WTC11 (cell line): ENCODE data around the gene PLLP. TPM values are rescaled to one million over a fixed set of nuclear protein-coding genes. Genes with fewer than 3 reads are reported as not detected.

ENCODE experiments used
- ATAC-seq: fragments of 200-7000 bp; cut with Tn5 transposase; 2 replicates; pipeline ENCODE4 v1.10.0; 2021; ENCODE audit warnings: mild to moderate bottlenecking, moderate library complexity
- CTCF ChIA-PET: fragments of 300-600 bp; sonication (Branson Sonifier 250); formaldehyde crosslinking; loops from one replicate; lab custom pipeline; 2021; ENCODE audit warnings: antibody characterized with exemption; lab: Charles Lee
- POLR2A ChIA-PET: fragments of 350-600 bp; sonication (Branson Sonifier 250); formaldehyde crosslinking; loops from one replicate; lab custom pipeline; 2021; ENCODE audit warnings: antibody characterized with exemption; lab: Charles Lee
- DNase-seq: peaks from one replicate; pipeline ENCODE4 v3.0.0; 2021; ENCODE audit warnings: low spot score
- H3K27ac Mint-ChIP-seq: 2 replicates; pipeline ENCODE4 v1.8.0; 2021; ENCODE audit warnings: mixed read lengths
- H3K27me3 Mint-ChIP-seq: 2 replicates; pipeline ENCODE4 v1.8.0; 2021; ENCODE audit warnings: low read depth, mild to moderate bottlenecking, moderate library complexity, mixed read lengths
- H3K36me3 Mint-ChIP-seq: 2 replicates; pipeline ENCODE4 v1.8.0; 2021; ENCODE audit warnings: mixed read lengths
- H3K4me1 Mint-ChIP-seq: 2 replicates; pipeline ENCODE4 v1.8.0; 2022; ENCODE audit warnings: mixed read lengths
- H3K4me3 Mint-ChIP-seq: 2 replicates; pipeline ENCODE4 v1.8.0; 2021; ENCODE audit warnings: mild to moderate bottlenecking, moderate library complexity, mixed read lengths
- H3K9me3 Mint-ChIP-seq: 2 replicates; pipeline ENCODE4 v1.8.0; 2021; ENCODE audit warnings: mixed read lengths
- ATF2 ChIP-seq: sonication (generic); formaldehyde crosslinking; IDR thresholded peaks from 2 replicates; pipeline ENCODE4 v1.8.1; 2022; ENCODE audit warnings: low read depth, missing genetic modification reagents, borderline replicate concordance
- ATF6 ChIP-seq: sonication (generic); formaldehyde crosslinking; IDR thresholded peaks from 2 replicates; pipeline ENCODE4 v1.8.1; 2023; ENCODE audit warnings: mild to moderate bottlenecking, missing genetic modification reagents
- CREM ChIP-seq: sonication (generic); formaldehyde crosslinking; IDR thresholded peaks from 2 replicates; pipeline ENCODE4 v1.8.1; 2022; ENCODE audit warnings: mild to moderate bottlenecking, missing genetic modification reagents, moderate library complexity
- E2F4 ChIP-seq: sonication (generic); formaldehyde crosslinking; IDR thresholded peaks from 2 replicates; pipeline ENCODE4 v1.8.1; 2022; ENCODE audit warnings: low read depth, mild to moderate bottlenecking, moderate library complexity, missing genetic modification reagents, borderline replicate concordance
- ERG ChIP-seq: fragments of 250-450 bp; sonication (Bioruptor Pico); IDR thresholded peaks from 2 replicates; pipeline ENCODE4 v1.8.0; 2021; ENCODE audit warnings: mild to moderate bottlenecking
- FOXJ3 ChIP-seq: sonication (generic); formaldehyde crosslinking; IDR thresholded peaks from 2 replicates; pipeline ENCODE4 v1.9.0; 2021; ENCODE audit warnings: missing genetic modification reagents, mild to moderate bottlenecking, borderline replicate concordance
- FOXK1 ChIP-seq: sonication (generic); formaldehyde crosslinking; IDR thresholded peaks from 2 replicates; pipeline ENCODE4 v1.8.0; 2022; ENCODE audit warnings: mild to moderate bottlenecking, moderate library complexity, missing genetic modification reagents
- GABPB1 ChIP-seq: sonication (generic); formaldehyde crosslinking; IDR thresholded peaks from 2 replicates; pipeline ENCODE4 v1.8.1; 2023; ENCODE audit warnings: mild to moderate bottlenecking, missing genetic modification reagents
- HMGA2 ChIP-seq: fragments of 250-450 bp; sonication (Bioruptor Pico); IDR thresholded peaks from 2 replicates; pipeline ENCODE4 v1.4.0; 2021; ENCODE audit warnings: mild to moderate bottlenecking, moderate library complexity
- RORB ChIP-seq: fragments of 250-450 bp; sonication (Bioruptor Pico); IDR thresholded peaks from 2 replicates; pipeline ENCODE4 v1.9.0; 2021; ENCODE audit warnings: mild to moderate bottlenecking
- TCF7 ChIP-seq: sonication (generic); formaldehyde crosslinking; IDR thresholded peaks from 2 replicates; pipeline ENCODE4 v1.8.0; 2022; ENCODE audit warnings: mild to moderate bottlenecking, low read depth, missing genetic modification reagents, moderate library complexity
- ZBTB43 ChIP-seq: sonication (generic); formaldehyde crosslinking; IDR thresholded peaks from 2 replicates; pipeline ENCODE4 v1.8.1; 2023; ENCODE audit warnings: mild to moderate bottlenecking, missing genetic modification reagents
- ZNF121 ChIP-seq: sonication (generic); formaldehyde crosslinking; IDR thresholded peaks from 2 replicates; pipeline ENCODE4 v1.8.0; 2023; ENCODE audit warnings: missing genetic modification reagents
- ZNF396 ChIP-seq: fragments of 250-450 bp; sonication (Bioruptor Pico); IDR thresholded peaks from 2 replicates; pipeline ENCODE4 v1.8.0; 2021; ENCODE audit warnings: mild to moderate bottlenecking, moderate library complexity, borderline replicate concordance
- ZNF423 ChIP-seq: fragments of 250-450 bp; sonication (Bioruptor Pico); IDR thresholded peaks from 2 replicates; pipeline ENCODE4 v2.1.2; 2022; ENCODE audit warnings: mild to moderate bottlenecking, moderate library complexity
- ZNF425 ChIP-seq: fragments of 250-450 bp; sonication (Bioruptor Pico); conservative IDR thresholded peaks from 2 replicates; pipeline ENCODE4 v1.9.0; 2021; ENCODE audit warnings: mild to moderate bottlenecking
- ZNF532 ChIP-seq: fragments of 250-450 bp; sonication (Bioruptor Pico); IDR thresholded peaks from 2 replicates; pipeline ENCODE4 v1.9.0; 2021; ENCODE audit warnings: mild to moderate bottlenecking, borderline replicate concordance
- ZNF671 ChIP-seq: fragments of 250-450 bp; sonication (Bioruptor Pico); IDR thresholded peaks from 2 replicates; pipeline ENCODE4 v1.8.0; 2021; ENCODE audit warnings: mild to moderate bottlenecking
- total RNA-seq: library from RNA; stranded (reverse); gene quantifications from 3 replicates; pipeline ENCODE4 v1.2.3, GENCODE V29; 2021

The PLLP gene
- total RNA-seq, 1 experiment from 2014 or later: 2.8 TPM

- Mint-ChIP-seq H3K9me3 (no peaks in the 10 kb centered on the region), H3K4me3 (no peak overlapping the region), H3K27me3 (no peaks in the 10 kb centered on the region), H3K4me1 (peaks cover 19% of the 10 kb centered on the region), H3K27ac (no peak overlapping the region), H3K36me3 (no peaks in the 10 kb centered on the region)
- ChIA-PET POLR2A (no interaction called here), CTCF (interaction anchor here (2.4 kb wide), 1 partner anchor 155 kb away, joined by 7 read pairs; no protein-coding TSS in a partner anchor)
- DNase-seq: no peak
- TF ChIP-seq GABPB1 (CRISPR knock-in tag): no peak
- TF ChIP-seq ZBTB43: no peak
- TF ChIP-seq CREM (CRISPR knock-in tag): no peak
- TF ChIP-seq ZNF121 (CRISPR knock-in tag): no peak
- TF ChIP-seq E2F4 (CRISPR knock-in tag): no peak
- TF ChIP-seq ATF2 (CRISPR knock-in tag): no peak
- TF ChIP-seq ZNF532 (CRISPR knock-in tag): no peak
- TF ChIP-seq TCF7: no peak
- no peak for TF ChIP-seq ZNF396 (CRISPR knock-in tag)
- TF ChIP-seq ATF6 (CRISPR knock-in tag): no peak
- TF ChIP-seq ERG (CRISPR knock-in tag): no peak
- TF ChIP-seq HMGA2 (CRISPR knock-in tag): no peak
- no peak for TF ChIP-seq ZNF425
- TF ChIP-seq ZNF423 (CRISPR knock-in tag): no peak
- TF ChIP-seq FOXJ3 (CRISPR knock-in tag): no peak
- TF ChIP-seq RORB (CRISPR knock-in tag): no peak
- no peak for TF ChIP-seq ZNF671 (CRISPR knock-in tag)
- TF ChIP-seq FOXK1 (CRISPR knock-in tag): no peak
- ATAC-seq: no peak
Observed at GRCh38 chr16:57261806-57262205, 22.7 kb downstream of the PLLP start.
